ENCODE results near the gene PCDHGA9.
A peak's percentile ranks its signal among the peaks of the same experiment; 100 is the strongest.
"Not testable (repeated sequence)": the region's sequence is repeated elsewhere in the genome, so short reads cannot be mapped to it uniquely, and the experiment has no call there.

The PCDHGA9 gene

DNA sequence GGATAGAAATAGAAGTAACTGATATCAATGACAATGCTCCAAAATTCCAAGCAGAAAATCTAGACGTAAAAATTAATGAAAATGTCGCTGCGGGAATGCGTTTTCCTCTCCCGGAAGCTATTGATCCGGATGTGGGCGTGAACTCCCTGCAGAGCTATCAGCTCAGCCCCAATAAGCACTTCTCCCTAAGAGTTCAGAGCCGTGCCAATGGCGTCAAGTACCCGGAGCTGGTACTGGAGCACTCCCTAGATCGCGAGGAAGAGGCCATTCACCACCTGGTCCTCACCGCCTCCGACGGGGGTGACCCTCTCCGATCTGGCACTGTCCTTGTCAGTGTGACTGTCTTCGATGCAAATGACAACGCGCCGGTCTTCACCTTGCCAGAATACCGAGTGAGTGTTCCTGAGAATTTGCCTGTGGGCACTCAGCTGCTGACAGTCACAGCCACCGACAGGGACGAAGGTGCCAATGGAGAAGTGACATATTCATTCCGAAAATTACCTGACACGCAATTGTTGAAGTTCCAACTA lies 11.0 kb downstream of the PCDHGA9 start:
- DNase-seq (ENCODE audit: low spot score) = no peak
- Histone ChIP-seq H3K4me3 (peak overlapping the region; percentile 56), H3K27ac (no peak overlapping the region)
- TF ChIP-seq, protein P1, sequence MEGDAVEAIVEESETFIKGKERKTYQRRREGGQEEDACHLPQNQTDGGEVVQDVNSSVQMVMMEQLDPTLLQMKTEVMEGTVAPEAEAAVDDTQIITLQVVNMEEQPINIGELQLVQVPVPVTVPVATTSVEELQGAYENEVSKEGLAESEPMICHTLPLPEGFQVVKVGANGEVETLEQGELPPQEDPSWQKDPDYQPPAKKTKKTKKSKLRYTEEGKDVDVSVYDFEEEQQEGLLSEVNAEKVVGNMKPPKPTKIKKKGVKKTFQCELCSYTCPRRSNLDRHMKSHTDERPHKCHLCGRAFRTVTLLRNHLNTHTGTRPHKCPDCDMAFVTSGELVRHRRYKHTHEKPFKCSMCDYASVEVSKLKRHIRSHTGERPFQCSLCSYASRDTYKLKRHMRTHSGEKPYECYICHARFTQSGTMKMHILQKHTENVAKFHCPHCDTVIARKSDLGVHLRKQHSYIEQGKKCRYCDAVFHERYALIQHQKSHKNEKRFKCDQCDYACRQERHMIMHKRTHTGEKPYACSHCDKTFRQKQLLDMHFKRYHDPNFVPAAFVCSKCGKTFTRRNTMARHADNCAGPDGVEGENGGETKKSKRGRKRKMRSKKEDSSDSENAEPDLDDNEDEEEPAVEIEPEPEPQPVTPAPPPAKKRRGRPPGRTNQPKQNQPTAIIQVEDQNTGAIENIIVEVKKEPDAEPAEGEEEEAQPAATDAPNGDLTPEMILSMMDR (IDR thresholded peaks at IDR 0.05) = no peak

DNA sequence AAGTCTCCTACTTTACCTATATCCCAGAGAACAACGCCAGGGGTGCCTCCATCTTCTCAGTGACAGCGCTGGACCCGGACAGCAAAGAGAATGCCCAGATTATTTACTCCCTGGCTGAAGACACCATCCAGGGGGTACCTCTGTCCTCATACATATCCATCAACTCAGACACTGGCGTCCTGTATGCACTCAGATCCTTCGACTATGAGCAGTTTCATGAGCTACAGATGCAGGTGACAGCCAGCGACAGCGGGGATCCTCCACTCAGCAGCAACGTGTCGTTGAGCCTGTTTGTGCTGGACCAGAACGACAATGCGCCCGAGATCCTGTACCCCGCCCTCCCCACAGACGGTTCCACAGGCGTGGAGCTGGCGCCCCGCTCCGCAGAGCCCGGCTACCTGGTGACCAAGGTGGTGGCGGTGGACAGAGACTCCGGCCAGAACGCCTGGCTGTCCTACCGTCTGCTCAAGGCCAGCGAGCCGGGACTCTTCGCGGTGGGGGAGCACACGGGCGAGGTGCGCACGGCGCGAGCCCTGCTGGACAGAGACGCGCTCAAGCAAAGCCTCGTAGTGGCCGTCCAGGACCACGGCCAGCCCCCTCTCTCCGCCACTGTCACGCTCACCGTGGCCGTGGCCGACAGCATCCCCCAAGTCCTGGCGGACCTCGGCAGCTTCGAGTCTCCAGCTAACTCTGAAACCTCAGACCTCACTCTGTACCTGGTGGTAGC lies 12.1 kb downstream of the PCDHGA9 start:
- H3K4me3 ChIP-seq = peak overlapping the region; percentile 30
- not testable (repeated sequence) for DNase-seq (ENCODE audit: low spot score)

DNA sequence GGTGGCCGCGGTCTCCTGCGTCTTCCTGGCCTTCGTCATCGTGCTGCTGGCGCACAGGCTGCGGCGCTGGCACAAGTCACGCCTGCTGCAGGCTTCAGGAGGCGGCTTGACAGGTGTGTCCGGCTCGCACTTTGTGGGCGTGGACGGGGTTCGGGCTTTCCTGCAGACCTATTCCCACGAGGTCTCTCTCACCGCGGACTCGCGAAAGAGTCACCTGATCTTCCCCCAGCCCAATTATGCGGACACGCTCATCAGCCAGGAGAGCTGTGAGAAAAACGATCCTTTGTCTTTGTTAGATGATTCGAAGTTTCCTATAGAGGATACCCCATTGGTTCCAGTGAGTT lies 12.7 kb downstream of the PCDHGA9 start:
- not testable (repeated sequence) for H3K27ac ChIP-seq; DNase-seq (ENCODE audit: low spot score)
- peak overlapping the region; percentile 30 for H3K4me3 ChIP-seq

More for the DNA sequence above, 12.1 kb downstream of the PCDHGA9 start:
- H3K27ac ChIP-seq = not testable (repeated sequence)

DNA sequence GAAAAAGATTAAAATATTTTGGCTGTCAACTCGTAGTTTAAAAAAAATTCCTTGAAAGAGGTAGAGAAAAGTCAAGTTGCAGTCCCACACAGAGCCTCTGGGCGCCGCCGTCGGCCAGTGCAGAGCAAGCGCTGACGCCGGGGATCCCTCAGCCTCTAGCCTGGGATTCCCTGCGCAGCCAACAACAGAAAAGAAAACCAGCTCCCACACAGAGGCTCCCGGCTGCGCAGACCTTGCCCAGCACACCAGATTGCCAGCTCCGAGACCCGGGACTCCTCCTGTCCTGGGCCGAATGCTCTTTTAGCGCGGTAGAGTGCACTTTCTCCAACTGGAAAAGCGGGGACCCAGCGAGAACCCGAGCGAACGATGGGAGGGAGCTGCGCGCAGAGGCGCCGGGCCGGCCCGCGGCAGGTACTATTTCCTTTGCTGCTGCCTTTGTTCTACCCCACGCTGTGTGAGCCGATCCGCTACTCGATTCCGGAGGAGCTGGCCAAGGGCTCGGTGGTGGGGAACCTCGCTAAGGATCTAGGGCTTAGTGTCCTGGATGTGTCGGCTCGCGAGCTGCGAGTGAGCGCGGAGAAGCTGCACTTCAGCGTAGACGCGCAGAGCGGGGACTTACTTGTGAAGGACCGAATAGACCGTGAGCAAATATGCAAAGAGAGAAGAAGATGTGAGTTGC lies 15.1 kb downstream of the PCDHGA9 start, which contains the start of gene PCDHGB7:
Gene PCDHGB7, plus strand, starts transcription at position 184 of the 679 bp plus-strand sequence. Its CDS starts 183 bp downstream, at position 367.
- TF ChIP-seq, protein P1 (IDR thresholded peaks at IDR 0.05) = peak; percentile 21
- peak within 1 kb of the TSS; percentile 70 for H3K4me3 ChIP-seq
- peak within 1 kb of the TSS in 1 of 2 donors; percentile 47 for H3K27ac ChIP-seq
- not testable (repeated sequence) for DNase-seq (ENCODE audit: low spot score)

DNA sequence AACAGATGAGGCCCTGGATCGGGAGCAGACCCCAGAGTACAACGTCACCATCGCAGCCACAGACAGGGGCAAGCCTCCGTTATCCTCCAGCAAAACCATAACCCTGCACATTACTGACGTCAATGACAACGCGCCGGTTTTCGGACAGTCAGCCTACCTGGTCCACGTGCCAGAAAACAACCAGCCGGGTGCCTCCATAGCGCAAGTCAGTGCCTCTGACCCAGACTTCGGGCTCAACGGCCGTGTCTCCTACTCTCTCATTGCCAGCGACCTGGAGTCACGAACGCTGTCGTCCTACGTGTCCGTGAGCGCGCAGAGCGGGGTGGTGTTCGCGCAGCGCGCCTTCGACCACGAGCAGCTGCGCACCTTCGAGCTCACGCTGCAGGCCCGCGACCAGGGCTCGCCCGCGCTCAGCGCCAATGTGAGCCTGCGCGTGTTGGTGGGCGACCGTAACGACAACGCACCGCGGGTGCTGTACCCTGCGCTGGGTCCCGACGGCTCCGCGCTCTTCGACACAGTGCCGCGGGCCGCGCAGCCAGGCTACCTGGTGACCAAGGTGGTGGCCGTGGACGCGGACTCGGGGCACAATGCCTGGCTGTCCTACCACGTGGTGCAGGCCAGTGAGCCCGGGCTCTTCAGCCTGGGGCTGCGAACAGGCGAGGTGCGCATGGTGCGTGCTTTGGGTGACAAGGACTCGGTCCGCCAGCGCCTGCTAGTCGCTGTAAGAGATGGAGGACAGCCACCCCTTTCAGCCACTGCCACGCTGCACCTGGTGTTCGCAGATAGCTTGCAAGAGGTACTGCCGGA lies 16.7 kb downstream of the PCDHGA9 start:
- peak overlapping the region; percentile 70 for H3K4me3 ChIP-seq
- TF ChIP-seq, protein P1 (IDR thresholded peaks at IDR 0.05) = no peak
- H3K27ac ChIP-seq = no peak overlapping the region
- DNase-seq (ENCODE audit: low spot score) = no peak

DNA sequence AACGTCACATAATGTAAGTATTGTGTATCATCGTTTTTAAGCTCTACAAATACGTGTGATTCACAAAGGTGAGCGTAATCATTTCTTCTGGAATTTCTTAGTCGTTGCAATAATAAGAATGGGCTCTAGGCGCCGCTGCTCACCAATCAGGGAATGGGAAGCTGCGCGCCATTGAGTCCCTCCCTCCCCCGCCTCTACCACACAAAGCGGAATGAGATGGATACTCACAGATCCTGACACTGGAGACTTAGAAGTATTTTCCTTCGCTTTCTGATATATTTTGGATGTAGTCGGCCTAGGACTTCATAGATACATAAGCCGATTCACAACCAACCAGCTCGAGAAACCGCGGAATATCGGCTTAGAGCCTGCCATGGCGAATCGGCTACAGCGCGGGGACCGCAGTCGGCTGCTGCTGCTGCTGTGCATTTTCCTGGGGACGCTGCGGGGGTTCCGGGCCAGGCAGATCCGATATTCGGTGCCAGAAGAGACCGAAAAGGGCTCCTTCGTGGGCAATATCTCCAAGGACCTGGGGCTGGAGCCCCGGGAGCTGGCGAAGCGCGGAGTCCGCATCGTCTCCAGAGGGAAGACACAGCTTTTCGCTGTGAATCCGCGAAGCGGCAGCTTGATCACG lies 18.4 kb downstream of the PCDHGA9 start, which contains the start of gene PCDHGA11:
Gene PCDHGA11, plus strand, starts transcription at position 197 of the 634 bp plus-strand sequence. Its CDS starts 177 bp downstream, at position 374.
- DNase-seq (ENCODE audit: low spot score) = no peak
- TF ChIP-seq, protein P1 (IDR thresholded peaks at IDR 0.05) = no peak
- H3K4me3 ChIP-seq = peak within 1 kb of the TSS; percentile 70
- no peak within 1 kb of the TSS for H3K27ac ChIP-seq

DNA sequence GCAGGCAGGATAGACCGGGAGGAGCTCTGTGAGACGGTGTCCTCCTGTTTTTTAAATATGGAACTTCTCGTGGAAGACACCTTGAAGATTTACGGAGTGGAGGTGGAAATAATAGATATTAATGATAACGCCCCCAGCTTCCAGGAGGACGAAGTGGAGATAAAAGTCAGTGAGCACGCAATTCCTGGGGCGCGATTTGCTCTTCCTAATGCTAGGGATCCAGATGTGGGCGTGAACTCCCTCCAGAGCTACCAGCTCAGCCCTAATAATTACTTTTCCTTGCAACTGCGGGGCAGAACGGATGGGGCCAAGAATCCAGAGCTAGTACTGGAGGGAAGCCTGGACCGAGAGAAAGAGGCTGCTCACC lies 18.9 kb downstream of the PCDHGA9 start:
- Histone ChIP-seq H3K4me3 (peak overlapping the region; percentile 60), H3K27ac (no peak overlapping the region)
- TF ChIP-seq, protein P1 (IDR thresholded peaks at IDR 0.05) = no peak
- DNase-seq (ENCODE audit: low spot score) = no peak

All from coronary artery (tissue), 2 donors.